ENCODE data around the gene PPP1R12B.
"Not testable (repeated sequence)": the region's sequence is repeated elsewhere in the genome, so short reads cannot be mapped to it uniquely, and the experiment has no call there.

The PPP1R12B gene

GRCh38 chr1:202349206-202349928, 868 bp downstream of the PPP1R12B start:
- DNase-seq (ENCODE audit: low read depth): no peak

- no peak for DNase-seq (ENCODE audit: low read depth)
Measured at GRCh38 chr1:202351725-202352124, 3.2 kb downstream of the PPP1R12B start.

GRCh38 chr1:202352583-202353197, 4.2 kb downstream of the PPP1R12B start:
- not testable (repeated sequence) for DNase-seq (ENCODE audit: low read depth)

DNA sequence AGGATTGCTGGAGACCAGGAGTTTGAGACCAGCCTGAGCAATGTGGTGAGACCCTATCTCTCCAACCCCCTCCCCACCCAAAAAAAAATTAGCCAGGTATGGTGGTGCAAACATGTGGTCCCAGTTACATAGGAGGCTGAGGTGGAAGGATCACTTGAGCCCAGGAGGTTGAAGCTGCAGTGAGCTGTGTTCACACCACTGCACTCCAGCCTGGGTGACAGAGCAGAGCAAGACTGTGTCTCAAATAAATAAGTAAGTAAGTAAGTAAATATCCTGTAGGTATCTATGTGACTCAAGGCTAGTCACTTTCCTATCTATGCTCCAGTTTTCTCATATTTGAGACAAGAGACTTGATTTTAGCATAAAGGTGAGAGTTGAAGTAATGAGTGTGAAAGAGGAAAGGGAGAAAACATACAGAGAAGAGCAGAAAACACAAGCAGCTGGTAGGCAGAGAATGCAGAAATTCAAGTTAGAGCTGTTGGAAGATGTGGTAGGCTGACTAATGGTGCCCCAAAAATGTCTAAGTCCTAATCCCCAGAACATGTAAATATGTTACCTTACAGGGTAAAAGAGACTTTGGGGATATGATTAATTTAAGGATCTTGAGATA, 7.5 kb downstream of the PPP1R12B start:
- DNase-seq (ENCODE audit: low read depth): no peak

DNA sequence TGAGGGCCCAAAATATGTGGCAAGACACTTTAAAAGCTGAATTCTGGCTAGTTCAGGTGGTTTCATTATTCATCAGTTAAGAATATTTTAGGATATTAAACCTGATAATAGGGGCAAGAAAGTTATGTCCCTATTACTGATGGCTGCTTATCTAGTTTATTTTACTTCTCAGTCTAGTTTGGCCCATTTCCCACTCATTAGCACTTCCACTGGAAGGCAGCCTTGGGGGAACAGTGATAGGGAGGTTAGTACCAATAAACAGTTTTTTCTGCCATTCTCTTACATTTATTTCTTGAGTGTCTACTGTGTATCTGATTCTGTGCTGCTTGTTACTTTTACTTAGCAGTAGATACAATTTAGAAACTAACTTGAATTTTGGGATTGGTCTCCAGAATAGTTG, 9.0 kb downstream of the PPP1R12B start:
- no peak for DNase-seq (ENCODE audit: low read depth)

GRCh38 chr1:202361224-202361623, 12.7 kb downstream of the PPP1R12B start:
- DNase-seq (ENCODE audit: low read depth): no peak

DNA sequence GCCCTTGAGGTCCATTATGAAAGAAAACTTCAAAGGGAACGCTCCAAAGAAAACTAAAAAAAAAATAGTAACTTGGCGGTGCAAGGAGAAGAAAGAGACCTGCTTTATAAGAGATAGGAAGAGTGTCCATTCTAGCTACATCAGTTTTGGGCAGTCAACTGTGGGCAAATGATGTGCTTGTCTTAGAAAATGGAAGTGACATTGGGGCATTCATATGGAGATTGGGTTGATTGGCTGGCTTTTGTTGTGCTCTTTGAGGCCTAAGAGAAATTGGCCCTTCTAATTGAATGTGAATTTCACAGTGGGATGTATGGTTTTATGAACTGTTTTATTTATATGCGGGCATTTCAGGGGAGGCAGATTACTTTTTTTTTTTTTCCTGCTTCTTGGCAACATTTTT, 13.2 kb downstream of the PPP1R12B start:
- DNase-seq (ENCODE audit: low read depth): no peak

- no peak for DNase-seq (ENCODE audit: low read depth)
Measured at GRCh38 chr1:202362212-202362611, 13.7 kb downstream of the PPP1R12B start.

DNA sequence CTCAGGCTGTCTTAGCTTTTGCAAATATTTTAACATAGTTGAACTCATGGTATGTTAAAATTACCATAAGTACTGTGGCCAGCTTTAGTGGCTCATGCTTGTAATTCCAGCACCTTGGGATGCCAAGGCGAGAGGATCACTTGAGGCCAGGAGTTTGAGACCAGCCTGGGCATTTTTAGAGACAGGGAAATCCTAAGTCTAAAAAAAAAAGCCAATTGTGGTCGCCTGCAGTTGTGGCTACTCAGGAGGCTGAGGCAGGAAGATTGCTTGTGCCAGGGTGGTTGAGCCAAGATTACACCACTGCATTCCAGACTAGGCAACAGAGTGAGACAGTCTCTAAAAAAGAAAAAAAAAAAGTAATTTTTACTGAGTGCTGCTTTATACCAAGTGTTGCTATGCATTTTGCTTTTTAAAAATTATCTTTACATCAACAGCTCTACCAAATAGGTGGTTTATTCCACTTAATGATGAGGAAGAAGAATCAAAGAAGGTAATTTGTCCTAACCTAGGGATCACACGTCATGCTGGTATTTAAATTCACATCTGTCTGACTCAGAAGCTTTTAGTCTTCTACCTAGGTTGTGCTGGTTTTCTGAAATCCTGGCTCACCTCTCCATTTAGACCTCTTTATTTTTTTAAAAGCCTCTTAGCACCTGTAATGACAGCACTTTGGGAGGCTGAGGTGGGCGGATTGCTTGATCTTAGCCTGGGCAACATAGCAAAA, 16.8 kb downstream of the PPP1R12B start:
- no peak for DNase-seq (ENCODE audit: low read depth)

- DNase-seq (ENCODE audit: low read depth): no peak
Measured at GRCh38 chr1:202367271-202367670, 18.8 kb downstream of the PPP1R12B start.

GRCh38 chr1:202370906-202371305, 22.4 kb downstream of the PPP1R12B start:
- DNase-seq (ENCODE audit: low read depth): not testable (repeated sequence)

GRCh38 chr1:202374099-202374498, 25.6 kb downstream of the PPP1R12B start:
- no peak for DNase-seq (ENCODE audit: low read depth)

GRCh38 chr1:202375175-202375574, 26.7 kb downstream of the PPP1R12B start:
- DNase-seq (ENCODE audit: low read depth): not testable (repeated sequence)

GRCh38 chr1:202376247-202376646, 27.7 kb downstream of the PPP1R12B start:
- no peak for DNase-seq (ENCODE audit: low read depth)

DNA sequence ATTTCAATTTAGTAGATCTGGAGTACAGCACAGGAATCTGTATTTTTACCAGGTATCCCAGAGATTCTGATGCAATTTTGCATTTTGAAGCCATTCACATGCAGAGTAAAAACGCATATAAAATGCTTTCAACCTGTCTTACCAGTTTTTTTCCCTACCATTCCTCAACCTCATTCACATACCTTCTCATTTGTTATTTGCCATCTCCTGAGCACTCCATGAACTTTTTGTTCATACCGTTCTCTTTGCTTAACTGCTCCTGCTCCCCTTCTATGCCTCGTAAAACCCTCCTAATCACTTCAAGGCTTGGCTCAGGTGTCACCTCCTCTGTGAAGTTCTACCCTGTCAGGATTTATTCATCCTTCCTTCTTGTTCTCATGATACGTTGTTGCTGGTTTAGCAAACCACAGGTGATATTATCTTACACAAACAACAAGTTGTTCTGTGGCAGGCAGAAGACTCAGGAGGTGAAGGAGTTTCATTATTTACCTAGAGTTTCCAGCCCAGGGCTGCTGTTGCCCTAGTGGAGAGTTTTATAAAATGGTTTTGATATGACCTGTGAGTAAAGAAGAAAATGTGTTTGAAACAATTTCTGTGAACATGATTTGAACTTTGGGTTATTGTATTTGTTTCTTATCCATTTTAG, 31.5 kb downstream of the PPP1R12B start:
- not testable (repeated sequence) for DNase-seq (ENCODE audit: low read depth)

DNA sequence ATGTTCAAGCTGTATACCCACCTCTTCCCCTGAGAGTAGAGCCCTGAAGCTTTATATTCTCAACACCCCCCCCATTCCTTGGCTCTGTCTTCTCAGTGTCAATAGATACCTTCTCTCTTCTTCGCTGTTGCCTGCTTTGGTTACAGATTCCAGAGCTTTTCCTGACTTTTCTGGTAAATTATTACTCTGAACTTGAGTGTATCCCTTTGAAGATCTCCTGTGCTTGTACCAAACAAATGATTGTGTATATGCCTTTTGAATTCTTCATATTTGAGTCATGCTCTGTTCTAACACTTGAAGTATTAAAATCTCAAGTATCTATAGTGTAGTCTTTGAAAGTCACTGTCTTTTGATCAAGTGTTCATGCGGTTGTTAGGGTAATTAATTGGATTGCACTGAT, 32.0 kb downstream of the PPP1R12B start:
- not testable (repeated sequence) for DNase-seq (ENCODE audit: low read depth)

DNA sequence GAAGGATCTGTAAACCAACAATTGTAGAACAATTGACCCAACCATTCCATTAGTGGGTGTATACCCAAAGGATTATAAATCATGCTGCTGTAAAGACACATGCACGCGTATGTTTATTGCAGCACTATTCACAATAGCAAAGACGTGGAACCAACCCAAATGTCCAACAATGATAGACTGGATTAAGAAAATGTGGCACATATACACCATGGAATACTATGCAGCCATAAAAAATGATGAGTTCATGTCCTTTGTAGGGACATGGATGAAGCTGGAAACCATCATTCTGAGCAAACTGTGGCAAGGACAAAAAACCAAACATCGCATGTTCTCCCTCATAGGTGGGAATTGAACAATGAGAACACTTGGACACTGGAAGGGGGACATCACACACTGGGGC, 33.4 kb downstream of the PPP1R12B start:
- DNase-seq (ENCODE audit: low read depth): not testable (repeated sequence)

- not testable (repeated sequence) for DNase-seq (ENCODE audit: low read depth)
Measured at GRCh38 chr1:202395831-202396230, 47.3 kb downstream of the PPP1R12B start.

- no peak for DNase-seq (ENCODE audit: low read depth)
Measured at GRCh38 chr1:202397256-202397655, 48.8 kb downstream of the PPP1R12B start.

DNA sequence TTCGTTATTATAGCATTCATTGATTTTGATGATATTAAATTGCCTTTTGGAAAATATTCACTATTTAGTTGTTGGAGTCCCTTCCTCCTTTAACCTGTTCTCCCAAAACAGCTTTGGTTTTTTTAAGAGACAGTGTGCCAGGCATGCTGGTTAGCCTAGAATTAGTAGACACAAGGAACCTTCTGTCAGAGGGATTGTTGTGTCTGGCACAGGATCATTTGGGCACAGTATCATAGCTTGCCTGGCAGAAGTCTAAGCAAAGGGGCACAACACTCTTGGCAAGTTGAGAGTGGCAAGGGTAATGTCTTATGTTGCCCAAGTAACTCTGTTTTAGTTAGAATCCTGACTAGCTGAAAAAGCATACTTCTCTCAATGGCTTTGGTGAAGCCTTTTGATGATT, 49.9 kb downstream of the PPP1R12B start:
- DNase-seq (ENCODE audit: low read depth): not testable (repeated sequence)

DNA sequence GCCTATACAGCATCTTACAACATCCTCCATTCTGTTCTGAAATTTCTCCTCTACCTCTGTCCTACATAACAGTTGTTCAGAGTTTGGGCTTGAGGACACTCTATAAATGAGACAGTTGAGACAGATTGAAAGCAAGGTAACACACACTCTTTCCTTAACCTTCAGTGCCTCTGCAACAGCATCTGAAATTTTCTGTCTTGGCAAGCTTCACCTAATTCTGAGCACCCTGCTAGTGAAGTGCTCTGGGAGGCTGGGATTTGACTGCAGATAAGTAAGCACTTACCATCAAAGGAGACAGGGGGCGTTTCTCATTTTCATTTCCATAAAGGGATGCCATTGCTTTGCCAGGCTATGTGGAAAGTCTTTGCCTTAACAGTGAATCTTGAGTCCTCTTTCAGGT, 53.3 kb downstream of the PPP1R12B start:
- DNase-seq (ENCODE audit: low read depth): not testable (repeated sequence)

DNA sequence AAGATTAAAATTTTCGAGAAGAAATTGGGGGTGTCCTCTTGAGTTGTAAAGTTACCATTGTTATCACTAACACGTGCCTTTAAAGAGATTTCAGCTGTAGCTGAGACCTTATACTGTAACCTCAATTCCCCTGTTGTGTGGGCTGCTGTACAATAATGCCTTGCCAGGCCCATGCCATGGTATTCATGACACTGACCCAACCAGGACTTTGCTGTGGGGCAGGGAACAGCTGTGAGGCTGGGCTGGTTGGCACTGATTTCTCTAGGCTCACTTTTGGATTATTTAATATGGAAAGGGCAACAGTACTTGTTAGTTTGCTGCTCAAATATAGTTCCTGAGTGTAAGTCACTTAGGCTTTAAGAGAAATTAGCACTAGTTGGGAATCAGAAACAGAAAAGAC, 54.9 kb downstream of the PPP1R12B start:
- DNase-seq (ENCODE audit: low read depth): not testable (repeated sequence)
